Left ventricle myocardium inferior (tissue), 1 donor: ENCODE measurements around the gene ARHGEF17. TPM values are rescaled to one million over a fixed set of nuclear protein-coding genes. Genes with fewer than 3 reads are reported as not detected.

ENCODE experiments used
- DNase-seq: peaks from one replicate; pipeline ENCODE4 v3.0.0-alpha.2; 2020
- H3K27ac ChIP-seq: fragments of 200-600 bp; replicated peaks from 2 replicates; pipeline ENCODE4 v1.8.0; 2021
- H3K27me3 ChIP-seq: fragments of 200-600 bp; 2 replicates; pipeline ENCODE4 v1.8.0; 2021; ENCODE audit warnings: low read depth
- H3K36me3 ChIP-seq: fragments of 200-600 bp; 2 replicates; pipeline ENCODE4 v1.8.0; 2021
- H3K4me1 ChIP-seq: fragments of 200-600 bp; 2 replicates; pipeline ENCODE4 v1.8.0; 2021
- H3K4me3 ChIP-seq: fragments of 200-600 bp; 2 replicates; pipeline ENCODE4 v1.8.0; 2021; ENCODE audit warnings: mild to moderate bottlenecking, moderate library complexity
- H3K9me3 ChIP-seq: fragments of 200-600 bp; replicated peaks from 2 replicates; pipeline ENCODE4 v1.8.0; 2021
- CTCF ChIP-seq: fragments of 200-600 bp; IDR thresholded peaks from 2 replicates; pipeline ENCODE4 v1.8.0; 2021; ENCODE audit warnings: antibody characterized with exemption, mild to moderate bottlenecking, borderline replicate concordance
- intact Hi-C: fragments of 100-400 bp; cut with micrococcal nuclease; formaldehyde crosslinking; loops from one replicate; pipeline ENCODE4 v1.11.0; 2022
- total RNA-seq: library from RNA; stranded (reverse); fragmentation: NEBNext Ultra II Directional; extraction: Animal tissue kit (Norgen Biotek cat#: 25700); gene quantifications from one replicate; pipeline ENCODE4 v1.2.1, GENCODE V29; 2021
- donor health status: DM: no; HTN: yes; CAD: no; lungs with severe emphysema.

The ARHGEF17 gene
- total RNA-seq, 1 donor from 2014 or later = 53.1 TPM

DNA sequence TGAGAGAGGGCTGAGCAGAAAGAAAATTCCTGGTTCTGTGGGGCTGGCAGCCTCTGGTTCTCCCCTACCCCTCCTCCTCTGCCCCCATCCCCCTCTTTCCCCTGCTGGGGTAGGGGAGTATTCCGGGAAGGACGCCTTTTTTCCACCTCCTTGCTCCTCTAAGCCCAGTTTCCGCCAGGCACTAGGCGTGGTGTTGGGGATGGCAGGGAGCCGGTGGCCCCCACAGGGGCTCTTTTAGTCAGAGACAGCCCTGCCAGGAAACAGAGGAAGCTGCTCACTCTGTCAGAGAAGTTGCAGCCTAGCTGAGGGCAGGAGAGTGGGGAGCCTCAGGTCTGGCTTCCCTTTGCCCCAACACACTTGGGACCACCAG is 15.6 kb upstream of the ARHGEF17 start:
- Histone ChIP-seq H3K27me3 (no peaks in the 10 kb centered on the region), H3K27ac (no peak overlapping the region), H3K4me3 (no peak overlapping the region), H3K4me1 (peaks cover 32% of the 10 kb centered on the region), H3K36me3 (no peaks in the 10 kb centered on the region), H3K9me3 (no peaks in the 10 kb centered on the region)
- no peak for DNase-seq
- no peak for TF ChIP-seq CTCF
- intact Hi-C loops = no loop called here

DNA sequence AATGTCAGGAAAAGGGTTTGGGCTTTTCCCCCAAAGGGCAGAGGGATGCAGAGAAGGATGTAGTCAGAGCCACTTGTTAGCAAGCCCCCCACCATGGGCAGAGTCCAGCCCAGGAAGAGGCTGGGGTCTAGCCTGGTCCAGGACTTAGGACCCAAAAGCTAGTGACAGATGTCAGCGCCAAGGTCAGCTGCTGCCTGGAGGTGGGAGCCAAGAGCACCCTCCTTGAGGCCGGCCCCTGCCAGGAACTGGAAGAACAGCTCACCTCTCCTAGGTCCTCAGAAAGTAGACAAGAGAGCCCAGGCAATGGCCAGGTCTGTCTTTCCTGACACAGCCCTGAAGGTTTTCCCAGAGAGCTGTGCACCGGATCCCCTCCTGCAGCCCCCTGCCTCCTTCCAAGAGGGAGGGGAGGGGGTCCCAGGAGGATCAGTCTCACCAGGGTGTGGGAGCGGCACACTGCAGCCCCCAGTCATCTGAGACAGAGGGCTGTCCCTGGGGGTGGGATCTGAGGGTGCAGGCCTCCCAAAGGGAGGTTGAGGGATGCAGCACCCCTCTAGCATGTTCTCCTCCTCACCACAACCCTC is 14.6 kb upstream of the ARHGEF17 start:
- no peak for TF ChIP-seq CTCF
- peaks cover 22% of the 10 kb centered on the region for H3K4me1 ChIP-seq
- H3K4me3 ChIP-seq = no peak overlapping the region
- H3K36me3 ChIP-seq = no peaks in the 10 kb centered on the region
- H3K9me3 ChIP-seq = no peaks in the 10 kb centered on the region
- H3K27me3 ChIP-seq = no peaks in the 10 kb centered on the region
- H3K27ac ChIP-seq = no peak overlapping the region
- intact Hi-C loops = no loop called here
- DNase-seq = no peak

- H3K9me3 ChIP-seq = no peaks in the 10 kb centered on the region
- TF ChIP-seq CTCF = no peak
- DNase-seq = no peak
- peaks cover 11% of the 10 kb centered on the region for H3K4me1 ChIP-seq
- no peak overlapping the region for H3K27ac ChIP-seq
- no peaks in the 10 kb centered on the region for H3K27me3 ChIP-seq
- H3K36me3 ChIP-seq = no peaks in the 10 kb centered on the region
- intact Hi-C loops = no loop called here
- no peak overlapping the region for H3K4me3 ChIP-seq
Observed at GRCh38 chr11:73294604-73295003, 13.5 kb upstream of the ARHGEF17 start.

GRCh38 chr11:73295241-73295995 is 12.7 kb upstream of the ARHGEF17 start:
- peaks cover 8% of the 10 kb centered on the region for H3K4me1 ChIP-seq
- intact Hi-C loops = no loop called here
- TF ChIP-seq CTCF = peak; percentile 89
- H3K9me3 ChIP-seq = no peaks in the 10 kb centered on the region
- H3K4me3 ChIP-seq = no peak overlapping the region
- DNase-seq = peak; percentile 66
- H3K27me3 ChIP-seq = no peaks in the 10 kb centered on the region
- H3K36me3 ChIP-seq = no peaks in the 10 kb centered on the region
- no peak overlapping the region for H3K27ac ChIP-seq

DNA sequence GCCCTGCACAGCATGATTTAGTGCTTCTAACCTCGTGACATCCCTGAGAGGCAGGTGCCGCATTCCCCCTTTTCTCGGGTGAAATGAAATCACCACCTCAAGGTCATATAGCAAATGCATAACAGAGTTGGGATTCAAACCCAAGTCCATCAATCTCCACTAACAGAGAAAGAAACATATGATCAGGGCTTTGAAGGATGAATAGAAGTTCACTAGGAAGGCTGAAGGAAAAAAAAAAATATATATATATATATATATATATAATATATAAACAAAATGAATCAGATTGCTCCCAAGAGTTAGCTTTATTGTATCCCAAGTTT is 12.1 kb upstream of the ARHGEF17 start:
- H3K27ac ChIP-seq = no peak overlapping the region
- H3K9me3 ChIP-seq = no peaks in the 10 kb centered on the region
- intact Hi-C loops = no loop called here
- peaks cover 8% of the 10 kb centered on the region for H3K4me1 ChIP-seq
- no peaks in the 10 kb centered on the region for H3K27me3 ChIP-seq
- no peak overlapping the region for H3K4me3 ChIP-seq
- no peak for DNase-seq
- H3K36me3 ChIP-seq = no peaks in the 10 kb centered on the region
- no peak for TF ChIP-seq CTCF
